ENCODE measurements around the gene EDN1. TPM values are rescaled to one million over a fixed set of nuclear protein-coding genes. Genes with fewer than 3 reads are reported as not detected.

The EDN1 gene
- total and polyA plus RNA-seq, 11 donors: 1.0 to 11.6 (median 4.1) TPM

DNA sequence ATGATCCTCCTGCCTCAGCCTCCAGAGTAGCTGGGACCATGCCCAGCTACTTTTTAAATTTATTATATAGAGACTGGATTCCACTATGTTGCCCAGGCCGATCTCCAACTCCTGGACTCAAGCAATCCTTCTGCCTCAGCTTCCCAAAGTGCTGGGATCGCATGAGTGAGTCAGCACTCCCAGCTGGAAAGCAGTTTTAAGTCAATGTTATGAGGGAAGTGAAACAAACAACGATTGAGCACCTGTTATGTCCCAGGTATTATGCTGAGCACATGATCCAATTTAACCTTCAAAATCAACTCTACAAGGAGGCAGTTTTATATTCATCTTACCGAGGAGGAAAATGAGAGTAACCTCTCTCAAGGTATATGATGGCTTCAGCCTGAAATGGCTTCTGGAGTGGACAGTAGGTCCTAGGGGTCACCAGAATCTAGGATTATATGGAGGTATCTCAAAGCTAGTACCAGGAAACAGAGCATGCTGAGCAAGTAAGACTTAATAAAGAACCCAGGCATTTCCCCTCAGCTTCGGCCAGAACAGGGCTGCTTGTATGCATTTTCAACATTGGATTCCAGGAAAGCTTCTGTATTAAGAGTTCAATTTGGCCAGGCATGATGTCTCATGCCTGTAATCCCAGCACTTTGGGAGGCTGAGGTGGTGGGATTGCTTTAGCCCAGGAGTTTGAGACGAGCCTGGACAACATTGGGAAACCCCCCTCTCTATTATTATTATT is 55.0 kb downstream of the EDN1 start:
- 71 to 81% (median 73%) methylated on average over 6 of the region's 6 CpGs for WGBS, 4 donors
- no peak for DNase-seq
- no peak for ATAC-seq
- no peaks in the 10 kb centered on the region for H3K9me3 ChIP-seq
- no peak overlapping the region for H3K4me3 ChIP-seq
- intact Hi-C loops (cut with DNase I): no loop called here
- H3K27ac ChIP-seq: no peak overlapping the region
- no peaks in the 10 kb centered on the region for H3K27me3 ChIP-seq
- H3K36me3 ChIP-seq: no peaks in the 10 kb centered on the region
- H3K4me1 ChIP-seq: no peaks in the 10 kb centered on the region
- TF ChIP-seq POLR2A (IDR thresholded peaks at IDR 0.05): no peak
- TF ChIP-seq, protein P1, sequence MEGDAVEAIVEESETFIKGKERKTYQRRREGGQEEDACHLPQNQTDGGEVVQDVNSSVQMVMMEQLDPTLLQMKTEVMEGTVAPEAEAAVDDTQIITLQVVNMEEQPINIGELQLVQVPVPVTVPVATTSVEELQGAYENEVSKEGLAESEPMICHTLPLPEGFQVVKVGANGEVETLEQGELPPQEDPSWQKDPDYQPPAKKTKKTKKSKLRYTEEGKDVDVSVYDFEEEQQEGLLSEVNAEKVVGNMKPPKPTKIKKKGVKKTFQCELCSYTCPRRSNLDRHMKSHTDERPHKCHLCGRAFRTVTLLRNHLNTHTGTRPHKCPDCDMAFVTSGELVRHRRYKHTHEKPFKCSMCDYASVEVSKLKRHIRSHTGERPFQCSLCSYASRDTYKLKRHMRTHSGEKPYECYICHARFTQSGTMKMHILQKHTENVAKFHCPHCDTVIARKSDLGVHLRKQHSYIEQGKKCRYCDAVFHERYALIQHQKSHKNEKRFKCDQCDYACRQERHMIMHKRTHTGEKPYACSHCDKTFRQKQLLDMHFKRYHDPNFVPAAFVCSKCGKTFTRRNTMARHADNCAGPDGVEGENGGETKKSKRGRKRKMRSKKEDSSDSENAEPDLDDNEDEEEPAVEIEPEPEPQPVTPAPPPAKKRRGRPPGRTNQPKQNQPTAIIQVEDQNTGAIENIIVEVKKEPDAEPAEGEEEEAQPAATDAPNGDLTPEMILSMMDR (IDR thresholded peaks at IDR 0.05): no peak

DNA sequence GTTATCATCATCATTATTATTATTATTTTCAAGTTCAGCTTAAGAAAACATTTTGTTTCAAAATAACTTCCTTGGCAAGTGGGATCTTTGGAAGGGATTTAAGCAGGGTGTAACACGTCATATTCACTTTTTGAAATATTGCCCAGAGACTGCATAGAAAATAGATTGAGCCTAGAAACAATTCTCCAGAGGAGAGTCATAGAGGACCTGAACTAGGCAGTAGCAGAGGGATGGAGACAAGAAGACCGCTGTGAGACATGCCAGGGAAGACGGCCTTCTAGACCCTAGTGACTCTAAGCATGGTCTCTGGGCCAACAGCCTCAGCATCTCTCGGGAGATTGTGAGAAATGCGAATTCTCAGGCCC is 55.5 kb downstream of the EDN1 start:
- H3K27ac ChIP-seq: no peak overlapping the region
- ATAC-seq (no peak), DNase-seq (no peak)
- peaks cover 0 to 4% (median 0%) of the 10 kb centered on the region in 12 donors for H3K9me3 ChIP-seq
- intact Hi-C loops (cut with DNase I): no loop called here
- no peaks in the 10 kb centered on the region for H3K27me3 ChIP-seq
- H3K4me1 ChIP-seq: no peaks in the 10 kb centered on the region
- TF ChIP-seq POLR2A (IDR thresholded peaks at IDR 0.05): no peak
- TF ChIP-seq, protein P1 (IDR thresholded peaks at IDR 0.05): no peak
- 67 to 78% (median 69%) methylated on average over 5 of the region's 5 CpGs for whole genome bisulfite sequencing, 4 donors
- H3K36me3 ChIP-seq: no peaks in the 10 kb centered on the region
- H3K4me3 ChIP-seq: no peak overlapping the region
